Bone marrow (tissue), 2 donors: ENCODE measurements around the gene CHTF18.
"Not testable (repeated sequence)": the region's sequence is repeated elsewhere in the genome, so short reads cannot be mapped to it uniquely, and the experiment has no call there.

ENCODE experiments used
- DNase-seq, 2 donors: peaks; one replicate each; lab custom pipeline; 2025; lab: John Stamatoyannopoulos, UW

The CHTF18 gene

DNA sequence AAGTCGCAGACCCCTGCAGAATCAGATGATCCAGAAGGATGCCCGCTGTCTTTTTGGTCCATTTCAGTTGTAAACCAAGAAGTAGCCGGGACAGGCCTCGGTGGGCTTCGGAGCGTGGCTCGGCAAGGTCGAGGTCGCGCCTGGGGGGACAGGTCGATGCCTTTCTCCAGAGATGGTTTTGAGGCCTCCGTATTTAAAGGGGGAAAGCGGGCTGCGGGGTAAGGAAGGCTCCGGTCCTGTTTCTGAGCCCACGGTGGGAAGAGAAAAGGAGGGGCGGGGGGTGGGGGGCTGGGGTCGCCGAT is 19.6 kb downstream of the CHTF18 start:
- no peak for DNase-seq

DNA sequence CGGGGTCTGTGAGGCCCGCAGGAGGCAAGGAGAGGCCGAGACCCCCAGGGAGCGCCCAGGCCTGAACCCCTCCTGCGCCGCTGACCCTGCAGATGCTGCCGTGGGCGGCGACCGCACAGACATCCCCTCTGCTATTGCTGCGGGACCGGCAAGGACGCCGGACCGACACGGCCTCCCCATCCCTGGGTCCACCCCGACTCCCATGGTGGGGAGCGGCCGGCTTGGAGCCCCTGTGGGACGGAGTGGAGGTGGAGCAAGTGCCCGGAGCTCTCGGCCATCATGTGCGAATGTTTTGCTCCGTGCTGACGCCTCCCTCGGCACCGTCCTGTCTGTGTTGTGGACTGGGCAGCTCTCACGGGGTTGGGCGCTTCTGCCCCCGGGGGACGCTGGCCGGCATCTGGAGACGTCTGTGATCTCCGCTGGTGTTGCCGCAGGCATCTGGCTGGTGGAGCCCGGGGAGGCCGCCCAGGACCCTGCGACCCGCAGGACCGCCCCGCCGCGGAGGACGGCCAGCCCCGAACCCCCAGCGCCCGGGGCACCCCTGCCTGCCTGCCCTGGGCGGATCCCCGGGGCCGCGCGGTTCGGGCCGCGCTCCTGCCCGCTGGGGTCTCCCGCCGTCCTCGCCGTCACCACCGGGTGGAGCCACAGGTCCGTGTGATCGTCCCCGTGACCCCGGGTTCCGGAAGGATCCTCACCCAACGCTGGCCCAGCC is 24.9 kb downstream of the CHTF18 start:
- DNase-seq: no peak

DNA sequence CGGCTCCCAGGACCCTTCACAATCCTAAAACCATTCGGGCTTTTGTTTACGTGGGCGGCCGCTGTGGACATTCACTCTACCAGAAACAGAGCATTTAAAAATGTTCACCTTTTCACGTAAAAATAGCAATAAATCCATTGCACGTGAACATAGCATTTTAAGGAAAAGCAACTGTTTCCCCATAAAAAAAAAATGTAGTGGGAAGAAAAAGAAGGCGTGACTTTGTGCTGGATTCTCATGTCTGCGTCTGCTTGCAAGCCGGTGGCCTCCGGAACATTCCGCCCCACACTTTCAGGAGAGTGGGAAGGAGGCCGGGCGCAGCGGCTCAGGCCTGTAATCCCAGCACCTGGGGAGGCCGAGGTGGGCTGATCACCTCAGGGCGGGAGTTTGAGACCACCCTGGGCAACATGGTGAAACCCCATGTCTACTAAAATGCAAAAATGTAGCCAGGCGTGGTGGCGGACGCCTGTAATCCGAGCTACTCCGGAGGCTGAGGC is 25.5 kb downstream of the CHTF18 start:
- no peak for DNase-seq

- DNase-seq: no peak
Observed at GRCh38 chr16:814974-815373, 26.6 kb downstream of the CHTF18 start.

GRCh38 chr16:815861-816260 is 27.4 kb downstream of the CHTF18 start:
- no peak for DNase-seq

- DNase-seq: no peak
Observed at GRCh38 chr16:817001-817906, 28.8 kb downstream of the CHTF18 start.

GRCh38 chr16:818132-818531 is 29.7 kb downstream of the CHTF18 start:
- no peak for DNase-seq

GRCh38 chr16:818592-818991 is 30.2 kb downstream of the CHTF18 start:
- no peak for DNase-seq

DNA sequence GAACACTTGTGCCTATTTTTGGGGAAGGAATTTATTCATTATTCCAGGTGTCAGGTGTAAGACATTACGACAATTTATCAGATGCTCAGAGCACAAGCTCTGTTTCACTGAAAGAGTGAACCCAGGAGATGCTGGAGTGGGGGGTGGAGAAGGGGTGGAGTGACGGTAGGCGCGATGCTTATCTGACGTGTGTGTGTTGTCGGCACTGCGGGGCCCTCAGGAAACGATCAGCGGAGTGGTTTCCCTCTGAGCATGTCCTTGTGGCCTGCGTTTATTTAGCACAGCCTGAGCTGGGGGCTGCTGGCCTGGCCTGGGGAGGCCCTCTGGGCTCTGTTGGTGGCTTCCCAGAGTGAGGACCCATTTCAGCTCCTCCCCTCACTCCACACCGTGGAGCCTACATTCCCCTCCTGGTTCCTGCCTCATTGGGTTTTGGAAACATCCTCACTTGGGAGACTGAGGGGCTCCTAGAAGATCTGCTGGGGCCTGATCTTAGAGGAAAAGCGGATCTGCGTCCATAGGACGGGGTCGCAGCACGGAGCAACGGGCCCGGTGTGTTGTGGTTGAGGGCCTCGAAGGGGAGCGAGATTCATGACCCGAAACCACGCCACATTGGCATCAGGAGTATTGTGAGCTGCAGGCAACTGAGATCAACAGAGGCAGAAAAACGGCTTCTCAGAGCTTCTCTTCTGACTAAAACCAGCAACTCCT is 31.1 kb downstream of the CHTF18 start:
- no peak for DNase-seq

- not testable (repeated sequence) for DNase-seq
Observed at GRCh38 chr16:820044-820408, 31.6 kb downstream of the CHTF18 start.

DNA sequence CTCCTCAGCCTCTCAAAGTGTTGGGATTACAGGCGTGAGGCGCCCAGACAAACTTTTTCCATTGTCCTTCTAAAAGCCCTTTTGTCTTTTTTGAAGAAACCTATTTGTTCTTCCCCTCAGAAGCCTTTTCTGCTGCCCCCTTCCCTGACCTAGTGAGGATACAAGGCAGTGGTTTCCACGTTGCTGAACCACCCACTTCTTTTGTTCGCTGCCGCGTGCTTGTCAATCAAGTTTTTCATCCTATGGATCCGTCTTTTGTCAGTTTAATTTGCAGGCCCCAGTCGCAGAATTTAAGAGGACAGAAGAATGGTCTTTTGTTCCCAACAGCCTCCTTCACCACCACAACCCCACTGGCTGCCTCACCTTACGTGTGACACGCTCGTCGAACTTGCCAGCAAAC is 32.3 kb downstream of the CHTF18 start:
- DNase-seq: no peak

GRCh38 chr16:821751-822150 is 33.3 kb downstream of the CHTF18 start:
- no peak for DNase-seq

DNA sequence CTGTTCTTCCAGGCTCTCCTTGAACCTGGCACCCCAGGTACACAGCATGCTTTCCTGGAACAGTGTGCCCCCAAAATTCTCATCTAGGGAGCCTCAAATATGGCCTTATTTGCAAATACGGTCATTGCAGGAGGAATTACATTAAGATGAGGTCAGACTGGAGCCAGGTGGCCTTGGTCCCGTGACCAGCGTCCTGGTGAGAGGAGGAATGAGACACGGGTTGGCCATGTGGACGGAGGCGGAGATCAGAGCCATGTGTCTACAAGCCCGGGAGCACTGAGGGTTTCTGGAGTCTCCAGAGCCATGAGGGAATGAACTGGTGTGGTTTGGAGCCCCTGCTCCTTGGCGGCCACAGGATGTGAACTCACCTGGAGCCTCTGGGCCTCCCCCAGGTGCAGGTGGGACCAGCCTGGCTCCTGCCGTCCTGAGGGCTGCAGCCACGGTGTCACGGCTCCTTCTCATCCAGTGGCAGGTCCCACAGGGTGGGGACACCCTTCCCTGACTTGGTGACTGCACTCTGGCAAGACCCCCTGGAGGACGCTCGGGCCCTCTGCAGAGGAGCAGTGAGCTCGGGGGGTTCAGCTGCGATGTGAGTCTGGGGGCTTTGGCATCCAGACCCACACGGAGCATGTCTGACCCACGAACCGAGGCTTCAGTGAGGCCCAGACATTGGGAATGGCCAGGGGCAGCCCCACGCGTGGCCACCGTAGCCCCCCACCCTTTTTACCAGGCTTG is 33.9 kb downstream of the CHTF18 start:
- DNase-seq: no peak

- no peak for DNase-seq
Observed at GRCh38 chr16:822909-823297, 34.5 kb downstream of the CHTF18 start.

DNA sequence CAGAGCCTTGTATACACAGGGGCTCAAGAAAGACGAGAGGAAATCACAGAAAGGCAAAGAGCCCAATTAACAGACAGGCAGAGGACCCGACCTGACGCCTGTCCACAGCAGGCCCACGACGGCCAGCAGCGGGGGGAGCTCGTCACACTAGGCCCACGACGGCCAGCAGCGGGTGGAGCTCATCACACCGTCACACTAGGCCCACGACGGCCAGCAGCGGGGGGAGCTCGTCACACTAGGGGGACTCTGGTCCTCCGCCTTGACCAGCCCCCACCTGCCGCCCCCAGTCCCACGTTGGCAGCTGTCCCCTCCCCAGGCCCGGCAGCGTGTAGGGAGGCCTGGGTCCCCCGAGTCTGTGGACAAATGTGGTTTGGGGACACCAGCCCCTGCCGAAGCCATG is 35.8 kb downstream of the CHTF18 start:
- DNase-seq: no peak

GRCh38 chr16:824601-825000 is 36.2 kb downstream of the CHTF18 start:
- DNase-seq: no peak

GRCh38 chr16:825341-826061 is 37.1 kb downstream of the CHTF18 start:
- DNase-seq: no peak

DNA sequence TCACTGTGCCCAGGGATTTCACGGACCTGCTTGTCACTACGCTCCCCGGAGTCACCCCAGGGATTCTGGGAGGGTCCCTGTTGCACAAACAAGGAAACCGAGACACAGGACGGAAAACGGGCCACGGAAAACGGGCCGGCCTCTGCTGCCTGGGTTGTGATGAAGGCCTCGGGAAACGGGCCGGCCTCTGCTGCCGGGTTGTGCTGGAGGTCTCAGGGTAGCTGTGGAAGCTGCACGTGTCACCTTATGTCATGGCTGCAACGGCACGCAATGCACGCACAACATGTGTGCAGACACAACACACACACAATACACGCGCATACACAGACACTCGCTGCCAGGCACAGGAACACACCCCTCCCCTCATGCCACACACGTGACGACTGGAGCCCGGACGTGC is 39.1 kb downstream of the CHTF18 start:
- DNase-seq: no peak

DNA sequence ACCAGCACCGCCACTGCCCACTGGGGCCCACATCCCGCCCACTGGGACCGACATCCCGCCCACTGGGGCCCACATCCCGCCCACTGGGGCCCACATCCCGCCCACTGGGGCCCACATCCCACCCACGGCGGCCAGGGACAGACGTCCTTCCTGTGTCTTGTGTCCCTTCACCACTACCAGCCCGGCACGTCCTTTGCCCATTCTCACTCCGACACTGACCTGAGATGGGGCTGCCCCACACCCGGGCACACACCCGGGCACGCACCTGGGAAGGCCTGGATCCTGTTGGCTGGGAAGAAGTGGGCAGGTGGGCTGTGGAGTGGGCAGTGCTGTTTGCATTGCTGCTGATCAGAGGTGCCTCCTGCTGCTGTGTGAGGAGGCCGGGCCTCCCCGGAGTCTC is 40.5 kb downstream of the CHTF18 start:
- DNase-seq: no peak

GRCh38 chr16:830107-830870 is 41.9 kb downstream of the CHTF18 start:
- no peak for DNase-seq
